ENCODE data around the gene ZNF415. TPM values are rescaled to one million over a fixed set of nuclear protein-coding genes. Genes with fewer than 3 reads are reported as not detected.

ZNF415 gene
- total RNA-seq, 2 donors from 2014 or later: 14.1 to 24.7 TPM

DNA sequence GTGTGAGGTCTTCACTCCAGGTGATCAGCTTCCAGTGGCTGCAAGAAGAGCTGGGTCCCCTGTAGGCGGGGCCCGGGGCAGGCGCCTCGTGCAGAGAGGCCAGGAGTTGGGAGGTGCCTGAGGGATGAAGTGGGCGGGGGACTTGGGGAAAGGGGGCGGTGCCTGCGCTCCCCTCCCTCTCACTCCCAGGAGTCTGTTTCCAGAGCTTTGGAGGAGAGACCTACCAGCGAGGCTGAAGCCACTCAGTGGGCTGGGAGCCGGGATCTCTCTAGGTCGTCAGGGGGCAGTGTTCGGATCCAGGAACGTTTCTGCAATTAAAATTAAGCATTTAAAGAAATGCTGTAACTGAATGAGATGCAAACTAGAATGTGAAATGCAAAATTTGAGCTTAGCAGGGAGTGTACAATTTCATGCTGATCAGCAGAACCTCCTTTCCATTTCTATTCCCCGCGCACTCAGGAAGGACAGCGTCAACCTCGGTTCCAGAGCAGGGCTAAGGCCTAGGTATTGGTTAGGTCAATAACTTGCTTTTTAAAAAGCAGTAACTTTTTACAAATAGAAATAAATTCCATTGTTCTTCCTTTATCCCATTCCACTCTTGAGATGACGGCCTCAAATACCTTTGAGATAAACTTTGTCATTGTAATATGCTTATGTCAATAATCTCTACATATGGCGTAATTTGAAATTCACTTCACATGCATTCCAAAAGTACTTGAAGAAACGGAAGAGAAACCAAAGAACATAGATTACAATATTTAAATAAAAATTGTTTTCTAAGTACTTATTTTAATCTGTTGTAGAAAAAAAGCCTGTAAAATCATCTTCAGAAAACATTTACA lies 41.1 kb downstream of the ZNF415 start:
- Histone ChIP-seq H3K36me3 (peaks cover 38% of the 10 kb centered on the region), H3K27ac (no peak overlapping the region), H3K4me3 (no peak overlapping the region), H3K27me3 (no peaks in the 10 kb centered on the region), H3K9me3 (no peaks in the 10 kb centered on the region), H3K4me1 (peaks cover 0 to 25% of the 10 kb centered on the region in 2 donors)
- no peak for DNase-seq (ENCODE audit: low spot score)
- TF ChIP-seq CTCF (IDR thresholded peaks at IDR 0.05): no peak

DNA sequence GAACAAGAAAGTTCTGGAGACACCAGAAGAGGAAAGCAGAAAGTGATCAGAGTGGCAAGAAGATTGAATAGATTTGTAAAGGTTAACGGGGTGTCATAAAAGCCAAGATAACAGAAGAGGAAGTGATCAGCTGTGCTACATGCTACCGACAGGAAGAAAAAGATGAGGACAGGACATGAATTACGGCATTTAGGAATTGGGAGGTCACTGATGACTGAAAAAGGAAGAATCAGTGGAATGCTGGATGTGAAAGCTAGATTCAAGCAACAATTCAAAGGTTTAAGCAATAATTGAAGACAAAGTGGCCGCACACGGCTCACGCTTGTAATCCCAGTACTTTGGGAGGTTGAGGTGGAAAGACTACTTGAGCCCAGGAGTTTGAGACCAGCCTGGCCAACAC lies 44.6 kb downstream of the ZNF415 start:
- H3K27ac ChIP-seq: peak overlapping the region; percentile 56 to 57
- DNase-seq (ENCODE audit: low spot score): no peak
- H3K4me3 ChIP-seq: no peak overlapping the region
- H3K27me3 ChIP-seq: no peaks in the 10 kb centered on the region
- TF ChIP-seq CTCF (IDR thresholded peaks at IDR 0.05): no peak
- peaks cover 66% of the 10 kb centered on the region for H3K36me3 ChIP-seq
- H3K9me3 ChIP-seq: no peaks in the 10 kb centered on the region
- peaks cover 0 to 10% of the 10 kb centered on the region in 2 donors for H3K4me1 ChIP-seq

DNA sequence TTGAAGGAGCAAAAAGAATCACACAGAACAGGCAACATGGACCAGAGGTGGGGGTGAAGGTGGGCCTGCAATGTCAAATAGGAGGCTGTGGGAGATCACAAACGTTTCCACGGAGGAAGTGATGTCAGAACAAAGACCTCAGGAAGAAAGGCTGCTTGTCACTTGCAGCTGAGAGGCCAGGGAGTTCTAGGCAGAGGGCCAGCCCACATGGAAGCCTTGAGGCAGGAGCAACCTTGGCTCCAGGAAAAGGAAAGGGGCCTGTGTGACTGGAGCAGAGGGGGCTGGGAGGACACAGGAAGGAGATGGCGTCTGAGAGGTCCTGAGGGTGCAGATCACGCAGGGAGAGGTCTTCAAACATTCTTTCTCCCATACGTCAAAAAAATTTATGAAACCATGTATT lies 45.8 kb downstream of the ZNF415 start:
- peaks cover 66% of the 10 kb centered on the region for H3K36me3 ChIP-seq
- no peak for TF ChIP-seq CTCF (IDR thresholded peaks at IDR 0.05)
- DNase-seq (ENCODE audit: low spot score): peak; percentile 62

DNA sequence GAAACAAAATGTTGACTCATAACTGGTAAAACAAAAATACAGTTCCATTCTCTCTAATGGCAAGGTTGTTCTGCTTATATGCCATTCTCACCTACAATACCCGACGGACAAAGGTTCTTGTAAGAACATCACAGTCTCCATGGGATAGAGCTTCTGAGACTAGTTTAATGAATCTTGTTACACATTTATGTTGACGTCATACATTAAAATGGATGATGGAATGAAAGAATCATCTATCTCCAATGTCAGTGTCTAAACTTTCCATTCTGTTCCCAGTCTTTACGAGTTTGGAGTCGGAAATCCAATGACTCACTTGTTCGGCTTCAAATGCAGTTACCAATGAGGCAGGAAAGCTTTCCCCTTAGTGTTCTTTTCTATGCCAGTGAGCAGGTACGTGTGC lies 47.2 kb downstream of the ZNF415 start:
- Histone ChIP-seq H3K4me3 (no peak overlapping the region), H3K9me3 (peaks cover 0 to 6% of the 10 kb centered on the region in 2 donors), H3K36me3 (peaks cover 54% of the 10 kb centered on the region), H3K4me1 (peaks cover 0 to 10% of the 10 kb centered on the region in 2 donors), H3K27ac (peak overlapping the region in 1 of 2 donors; percentile 39), H3K27me3 (no peaks in the 10 kb centered on the region)
- no peak for DNase-seq (ENCODE audit: low spot score)
- TF ChIP-seq CTCF (IDR thresholded peaks at IDR 0.05): no peak

More for the DNA sequence above, 45.8 kb downstream of the ZNF415 start:
- Histone ChIP-seq H3K4me3 (no peak overlapping the region), H3K27me3 (no peaks in the 10 kb centered on the region), H3K27ac (peak overlapping the region; percentile 56 to 57), H3K4me1 (peaks cover 0 to 10% of the 10 kb centered on the region in 2 donors), H3K9me3 (no peaks in the 10 kb centered on the region)

DNA sequence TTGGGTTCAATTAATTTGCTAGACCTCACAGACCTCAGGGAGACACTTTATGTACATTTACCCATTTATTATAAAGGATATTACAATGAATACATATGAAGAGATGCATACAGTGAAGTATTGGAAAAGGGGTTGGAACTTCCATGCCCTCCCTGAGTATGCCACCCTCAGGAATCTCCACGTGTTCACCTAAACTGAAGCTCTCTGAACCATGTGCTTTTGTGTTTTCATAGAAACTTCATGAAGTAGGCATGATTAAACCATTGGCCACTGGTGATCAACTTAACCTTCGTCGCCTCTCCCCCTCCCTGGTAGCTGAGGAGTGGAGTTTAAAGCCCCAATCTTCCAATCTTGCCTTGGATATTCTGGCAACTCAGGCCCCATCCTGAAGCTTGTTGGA lies 49.8 kb downstream of the ZNF415 start:
- Histone ChIP-seq H3K4me3 (no peak overlapping the region), H3K4me1 (peaks cover 0 to 15% of the 10 kb centered on the region in 2 donors), H3K27ac (no peak overlapping the region), H3K36me3 (peaks cover 39% of the 10 kb centered on the region), H3K9me3 (peaks cover 0 to 8% of the 10 kb centered on the region in 2 donors), H3K27me3 (no peaks in the 10 kb centered on the region)
- DNase-seq (ENCODE audit: low spot score): no peak
- no peak for TF ChIP-seq CTCF (IDR thresholded peaks at IDR 0.05)

Measured in right atrium auricular region (tissue), 2 donors.